ENCODE data around the gene METTL18.

DNA sequence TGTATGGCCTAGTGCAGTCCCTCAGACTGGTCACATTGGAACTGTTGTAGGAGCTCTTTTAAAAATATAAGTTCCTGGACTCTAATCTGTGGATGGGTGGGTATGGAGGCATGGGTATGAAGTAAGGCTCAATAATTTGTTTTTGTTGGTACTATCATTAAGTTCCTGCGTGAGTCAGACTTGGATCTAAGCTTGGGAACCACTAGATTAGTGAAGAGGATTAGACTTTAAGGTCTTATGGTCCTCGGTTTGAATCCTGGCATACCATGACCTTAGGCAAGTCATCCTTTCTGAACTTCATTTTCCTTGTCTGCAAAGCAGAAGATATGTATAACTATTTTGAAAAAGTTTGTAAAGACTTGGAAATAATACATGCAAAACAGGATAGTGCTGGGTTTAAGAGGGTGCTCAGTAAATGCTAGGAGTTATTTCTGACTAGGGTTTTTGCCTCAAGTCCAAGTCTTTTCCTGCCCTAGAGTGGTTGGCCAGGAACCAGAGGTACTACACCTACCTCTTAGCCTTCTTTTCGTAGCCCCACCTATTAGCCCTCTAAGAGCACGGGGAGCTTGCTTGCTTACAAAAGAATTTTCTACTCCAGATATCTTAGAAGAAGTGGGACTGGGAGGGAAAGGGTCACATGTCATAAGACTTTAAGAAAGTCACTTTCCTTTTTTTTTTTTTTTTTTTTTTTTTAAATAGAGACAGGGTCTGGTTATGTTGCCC is 38.6 kb upstream of the METTL18 start:
- TF ChIP-seq, protein P1, sequence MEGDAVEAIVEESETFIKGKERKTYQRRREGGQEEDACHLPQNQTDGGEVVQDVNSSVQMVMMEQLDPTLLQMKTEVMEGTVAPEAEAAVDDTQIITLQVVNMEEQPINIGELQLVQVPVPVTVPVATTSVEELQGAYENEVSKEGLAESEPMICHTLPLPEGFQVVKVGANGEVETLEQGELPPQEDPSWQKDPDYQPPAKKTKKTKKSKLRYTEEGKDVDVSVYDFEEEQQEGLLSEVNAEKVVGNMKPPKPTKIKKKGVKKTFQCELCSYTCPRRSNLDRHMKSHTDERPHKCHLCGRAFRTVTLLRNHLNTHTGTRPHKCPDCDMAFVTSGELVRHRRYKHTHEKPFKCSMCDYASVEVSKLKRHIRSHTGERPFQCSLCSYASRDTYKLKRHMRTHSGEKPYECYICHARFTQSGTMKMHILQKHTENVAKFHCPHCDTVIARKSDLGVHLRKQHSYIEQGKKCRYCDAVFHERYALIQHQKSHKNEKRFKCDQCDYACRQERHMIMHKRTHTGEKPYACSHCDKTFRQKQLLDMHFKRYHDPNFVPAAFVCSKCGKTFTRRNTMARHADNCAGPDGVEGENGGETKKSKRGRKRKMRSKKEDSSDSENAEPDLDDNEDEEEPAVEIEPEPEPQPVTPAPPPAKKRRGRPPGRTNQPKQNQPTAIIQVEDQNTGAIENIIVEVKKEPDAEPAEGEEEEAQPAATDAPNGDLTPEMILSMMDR (IDR thresholded peaks at IDR 0.05): no peak
- TF ChIP-seq POLR2A (IDR thresholded peaks at IDR 0.05) (no peak), POLR2AphosphoS5 (IDR thresholded peaks at IDR 0.05) (no peak)

All from prostate gland (tissue), 2 donors.